Hematopoietic multipotent progenitor cell treated with erythropoietin and hydrocortisone succinate and interleukin-3 and kit ligand, for 4 days (in vitro differentiated cells): Measurements from ENCODE around the gene KDM1A.
"Not testable (repeated sequence)": the region's sequence is repeated elsewhere in the genome, so short reads cannot be mapped to it uniquely, and the experiment has no call there.

ENCODE experiments used
- DNase-seq: peaks from one replicate; pipeline ENCODE4 v3.0.0-alpha.2; 2015

The KDM1A gene

GRCh38 chr1:23019094-23019862 is at the start of gene KDM1A:
Gene KDM1A (plus strand): TSS chr1:23019468. CDS start chr1:23019597, 129 bp downstream.
- DNase-seq = peak; percentile 99

- DNase-seq = no peak
Measured at GRCh38 chr1:22970096-22970495, 49.2 kb upstream of the KDM1A start.

DNA sequence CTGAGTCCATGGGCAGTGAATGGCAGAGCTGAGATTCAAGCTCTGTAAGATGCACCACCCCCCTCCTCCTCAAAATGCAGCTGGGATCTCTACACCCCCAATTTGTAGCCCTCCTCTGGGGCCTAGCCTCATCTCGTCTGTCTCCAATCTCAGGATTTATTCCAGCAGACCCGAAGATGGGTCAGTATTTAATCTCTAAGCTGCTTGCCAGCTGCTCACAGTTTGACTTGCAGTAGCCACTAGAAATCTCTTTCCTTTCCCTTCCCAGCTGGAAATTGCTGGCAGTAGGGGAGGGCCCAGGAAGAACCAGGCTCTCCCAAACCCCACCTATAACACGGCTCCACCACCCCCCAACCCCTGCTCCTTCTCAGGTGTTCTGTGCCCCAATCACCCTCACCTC is 48.1 kb upstream of the KDM1A start:
- no peak for DNase-seq

DNA sequence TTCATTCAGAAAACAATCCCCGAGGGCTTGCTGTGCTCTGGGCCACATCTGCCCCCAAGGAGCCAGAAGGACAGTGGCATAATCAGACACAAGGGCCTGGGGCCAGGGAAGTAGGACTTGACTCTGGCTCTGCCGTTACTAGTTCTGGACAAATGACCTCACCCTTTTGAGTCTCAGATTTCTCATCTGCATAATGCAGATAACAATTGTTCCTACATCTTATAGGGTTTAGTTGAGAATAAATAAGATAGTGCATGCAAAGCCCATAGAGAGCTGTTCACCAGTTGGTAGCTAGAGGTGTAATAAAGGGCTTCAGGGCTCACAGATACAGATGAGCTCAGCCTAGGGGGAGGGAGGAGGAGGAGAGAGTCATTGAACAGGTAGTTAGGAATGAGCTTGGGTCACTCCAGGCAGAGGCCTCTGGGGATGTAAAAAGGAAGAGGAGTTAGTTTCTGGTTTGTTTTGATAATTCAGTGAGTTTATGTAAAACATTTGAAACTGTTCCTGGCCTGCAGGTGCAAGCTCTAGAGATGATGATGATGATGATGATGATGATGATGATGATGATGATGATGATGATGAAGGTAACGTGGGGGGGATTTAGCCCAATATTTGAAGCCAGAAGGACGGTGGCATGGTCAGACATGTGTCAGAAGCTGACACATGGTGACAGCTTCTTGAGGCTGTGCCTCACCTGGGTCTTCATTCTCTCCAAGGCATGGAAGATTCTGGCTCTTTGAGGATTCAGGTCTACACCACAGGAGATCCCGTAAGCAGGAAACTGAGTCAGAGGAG is 47.5 kb upstream of the KDM1A start:
- DNase-seq = no peak

GRCh38 chr1:22972760-22973159 is 46.5 kb upstream of the KDM1A start, which contains the start of gene LACTBL1:
Gene LACTBL1 (minus strand): TSS chr1:22972866. CDS start chr1:22972316, 550 bp downstream.
- no peak for DNase-seq

DNA sequence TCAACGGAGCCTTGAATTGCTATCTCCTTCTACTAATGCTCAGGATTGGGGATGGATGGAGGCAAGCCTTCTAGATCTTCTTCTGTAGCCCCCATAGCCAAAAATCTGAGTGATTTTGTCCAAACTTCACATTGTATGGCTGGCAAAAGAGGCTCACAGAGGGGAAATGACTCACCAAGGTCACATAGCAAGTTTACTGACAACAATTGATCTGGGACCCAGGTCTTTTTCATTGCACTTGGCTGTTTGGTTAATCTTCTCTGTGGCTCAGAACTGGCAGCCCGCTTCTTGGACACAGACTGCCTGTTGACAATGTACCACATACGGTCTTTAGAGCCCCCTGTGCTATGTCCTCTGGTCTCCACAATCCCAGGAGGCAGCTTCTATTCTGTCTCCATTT is 43.6 kb upstream of the KDM1A start:
- no peak for DNase-seq

- no peak for DNase-seq
Measured at GRCh38 chr1:22976127-22976460, 43.2 kb upstream of the KDM1A start.

DNA sequence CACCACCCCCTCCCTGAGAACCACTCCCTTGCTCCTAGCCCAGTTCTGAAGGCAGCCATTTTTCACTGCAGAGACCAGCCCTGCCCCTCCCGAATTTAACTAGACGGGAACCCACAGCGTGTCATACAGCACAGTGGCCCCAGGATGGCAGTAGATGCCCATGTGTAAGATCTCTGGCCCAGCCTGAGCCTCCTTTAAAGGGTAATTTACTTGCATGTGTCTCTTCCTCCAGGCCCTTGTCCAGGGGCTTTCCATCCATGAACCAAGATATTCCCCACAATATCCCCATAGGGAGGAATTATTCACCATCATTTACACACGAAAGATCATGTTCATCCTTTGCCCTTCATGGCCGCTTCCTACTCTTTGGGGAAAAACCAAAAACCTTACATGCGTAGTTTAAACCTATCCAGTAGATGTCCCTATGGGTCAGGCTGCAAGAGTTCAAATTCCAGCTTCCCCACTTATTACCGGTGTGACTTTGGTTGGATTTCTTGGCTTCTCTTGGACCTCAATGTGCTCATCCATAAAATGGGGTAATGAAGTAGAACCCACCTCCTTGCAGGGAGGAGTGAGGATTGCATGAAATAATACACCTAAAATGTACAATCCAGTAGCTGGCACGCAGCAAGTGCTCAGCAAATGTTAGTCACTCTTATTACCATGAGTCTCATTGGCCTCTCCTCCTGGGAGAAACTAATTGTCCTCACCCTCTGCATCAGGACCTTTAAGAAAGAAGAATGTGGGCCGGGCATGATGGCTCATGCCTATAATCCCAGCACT is 42.6 kb upstream of the KDM1A start:
- peak; percentile 92 for DNase-seq

GRCh38 chr1:22978299-22978698 is 41.0 kb upstream of the KDM1A start:
- DNase-seq = no peak

DNA sequence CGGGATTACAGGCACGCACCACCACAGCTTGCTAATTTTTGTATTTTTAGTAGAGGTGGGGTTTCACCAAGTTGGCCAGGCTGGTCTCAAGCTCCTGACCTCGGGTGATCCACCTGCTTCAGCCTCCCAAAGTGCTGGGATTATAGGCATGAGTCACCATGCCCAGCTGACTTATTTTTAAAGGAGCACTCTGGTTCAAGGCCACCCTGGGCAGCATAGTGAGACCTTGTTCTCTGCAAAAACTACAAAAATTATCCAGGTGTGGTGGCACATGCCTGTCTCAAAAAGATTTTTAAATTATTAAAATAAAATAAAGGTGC is 38.8 kb upstream of the KDM1A start:
- not testable (repeated sequence) for DNase-seq

- peak; percentile 42 for DNase-seq
Measured at GRCh38 chr1:22983944-22984343, 35.3 kb upstream of the KDM1A start.

DNA sequence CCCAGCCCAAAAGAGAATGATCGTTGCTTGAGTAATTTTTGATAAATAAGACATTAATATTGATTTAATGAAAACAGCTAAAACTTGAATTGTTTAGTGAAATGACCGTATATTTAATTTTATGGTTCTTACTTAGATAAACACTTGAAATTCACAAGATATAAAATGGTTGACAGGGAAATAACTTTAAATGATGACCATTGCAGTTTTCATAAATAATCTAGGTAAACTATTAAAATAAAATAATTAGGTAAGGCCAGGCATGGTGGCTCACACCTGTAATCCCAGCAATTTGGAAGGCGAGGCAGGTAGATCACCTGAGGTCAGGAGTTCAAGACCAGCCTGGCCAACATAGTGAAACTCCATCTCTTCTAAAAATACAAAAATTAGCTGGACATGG is 26.9 kb upstream of the KDM1A start:
- DNase-seq = not testable (repeated sequence)

- not testable (repeated sequence) for DNase-seq
Measured at GRCh38 chr1:22993220-22993795, 26.0 kb upstream of the KDM1A start.

GRCh38 chr1:22995774-22996173 is 23.5 kb upstream of the KDM1A start:
- DNase-seq = no peak

- DNase-seq = not testable (repeated sequence)
Measured at GRCh38 chr1:22997528-22997927, 21.7 kb upstream of the KDM1A start.

DNA sequence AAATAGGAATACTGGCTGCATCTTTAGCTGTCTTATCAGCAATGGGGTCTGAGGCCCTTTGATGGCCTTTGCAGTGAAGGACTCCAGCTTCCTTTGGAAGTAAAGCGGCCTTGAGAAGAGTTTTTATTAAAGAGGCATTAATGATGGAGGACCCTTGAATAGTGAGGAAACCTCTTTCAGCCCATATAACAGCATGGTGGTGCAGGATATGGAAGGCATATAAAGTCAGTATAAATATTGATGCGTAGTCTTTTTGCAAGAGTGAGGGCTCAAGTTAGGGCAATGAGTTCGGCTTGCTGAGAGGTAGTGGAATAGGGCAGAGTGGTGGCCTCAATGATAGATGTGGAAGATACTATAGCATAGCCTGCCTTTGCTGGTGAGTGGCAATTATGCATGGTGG is 19.1 kb upstream of the KDM1A start:
- not testable (repeated sequence) for DNase-seq

DNA sequence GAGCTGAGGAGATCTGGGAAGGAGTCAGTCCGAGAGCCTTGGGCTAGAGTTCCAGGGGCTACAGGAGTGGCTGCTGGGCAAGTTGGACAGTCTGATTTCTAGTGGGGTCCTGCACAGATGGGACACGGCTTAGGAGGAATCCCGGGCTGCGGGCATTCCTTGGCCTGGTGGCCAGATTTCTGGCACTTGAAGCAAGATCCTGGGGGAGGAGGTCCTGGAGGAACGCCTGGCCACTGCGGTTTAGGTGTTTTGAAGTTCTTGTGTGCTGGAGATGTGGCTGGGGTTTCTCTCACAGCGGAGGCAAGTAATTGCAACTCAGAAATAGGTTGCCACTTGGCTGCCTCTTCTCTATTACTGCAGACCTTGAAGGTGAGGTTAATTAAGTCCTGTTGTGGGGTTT is 17.1 kb upstream of the KDM1A start:
- not testable (repeated sequence) for DNase-seq

GRCh38 chr1:23004112-23004511 is 15.2 kb upstream of the KDM1A start:
- no peak for DNase-seq

DNA sequence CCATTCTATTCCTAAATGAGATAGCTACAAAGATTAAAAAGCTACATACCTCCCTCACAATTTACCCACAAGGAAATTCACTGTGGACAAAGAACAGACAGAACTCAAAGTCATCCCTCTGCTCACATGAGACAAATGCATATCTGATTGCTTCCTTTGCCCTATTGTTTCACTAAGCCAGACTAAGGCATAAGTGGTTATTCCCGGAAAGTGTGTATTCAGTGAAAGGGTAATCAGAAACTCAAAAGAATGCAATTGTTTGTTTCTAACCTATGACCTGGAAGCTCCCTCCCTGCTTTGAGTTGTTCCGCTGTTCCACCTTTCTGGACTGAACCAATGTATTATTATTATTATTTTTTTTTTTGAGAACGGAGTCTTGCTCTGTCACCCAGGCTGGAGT is 14.5 kb upstream of the KDM1A start:
- not testable (repeated sequence) for DNase-seq

DNA sequence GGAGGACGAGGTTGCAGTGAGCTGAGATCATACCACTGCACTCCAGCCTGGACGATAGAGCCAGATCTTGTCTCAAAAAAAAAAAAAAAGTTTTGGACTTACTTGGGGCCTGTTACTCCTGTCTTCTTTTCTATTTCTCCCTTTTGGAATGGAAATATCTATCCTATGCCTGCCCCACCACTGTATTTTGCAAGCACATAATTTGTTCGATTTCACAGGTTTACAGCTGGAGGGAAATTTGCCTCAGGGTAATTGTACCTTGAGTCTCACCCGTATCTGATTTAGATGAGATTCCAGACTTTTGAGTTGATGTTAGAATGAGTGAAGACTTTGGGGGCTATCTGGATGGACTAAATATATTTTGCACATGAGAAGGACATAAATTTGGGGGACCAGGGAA is 12.2 kb upstream of the KDM1A start:
- no peak for DNase-seq

GRCh38 chr1:23008901-23009300 is 10.4 kb upstream of the KDM1A start:
- no peak for DNase-seq

DNA sequence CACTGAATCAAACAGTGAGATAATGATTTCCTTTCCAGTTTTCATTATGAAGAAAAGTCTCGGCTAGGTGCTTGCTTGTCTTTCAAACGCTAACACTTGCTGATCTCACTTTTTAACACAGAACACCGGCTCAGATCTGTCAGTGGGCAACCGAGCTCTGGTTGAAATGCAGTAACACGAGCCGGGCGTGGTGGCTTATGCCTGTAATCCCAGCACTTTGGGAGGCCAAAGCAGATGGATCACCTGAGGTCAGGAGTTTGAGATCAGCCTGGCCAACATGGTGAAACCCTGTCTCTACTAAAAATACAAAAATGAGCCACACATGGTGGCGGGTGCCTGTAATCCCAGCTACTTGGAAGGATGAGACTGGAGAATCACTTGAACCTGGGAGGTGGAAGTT is 9.2 kb upstream of the KDM1A start:
- not testable (repeated sequence) for DNase-seq

GRCh38 chr1:23013657-23014056 is 5.6 kb upstream of the KDM1A start:
- DNase-seq = peak; percentile 45
